NCI-H345 treated with DMSO at 0.1 percent for 48 hours (cell line): ENCODE results near the gene MACIR.
"Not testable (repeated sequence)": the region's sequence is repeated elsewhere in the genome, so short reads cannot be mapped to it uniquely, and the experiment has no call there.

ENCODE experiments used
- DNase-seq: peaks from one replicate; lab custom pipeline; 2025; ENCODE audit not compliant: unreplicated experiment; lab: John Stamatoyannopoulos, UW

MACIR gene, protein sequence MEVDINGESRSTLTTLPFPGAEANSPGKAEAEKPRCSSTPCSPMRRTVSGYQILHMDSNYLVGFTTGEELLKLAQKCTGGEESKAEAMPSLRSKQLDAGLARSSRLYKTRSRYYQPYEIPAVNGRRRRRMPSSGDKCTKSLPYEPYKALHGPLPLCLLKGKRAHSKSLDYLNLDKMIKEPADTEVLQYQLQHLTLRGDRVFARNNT

DNA sequence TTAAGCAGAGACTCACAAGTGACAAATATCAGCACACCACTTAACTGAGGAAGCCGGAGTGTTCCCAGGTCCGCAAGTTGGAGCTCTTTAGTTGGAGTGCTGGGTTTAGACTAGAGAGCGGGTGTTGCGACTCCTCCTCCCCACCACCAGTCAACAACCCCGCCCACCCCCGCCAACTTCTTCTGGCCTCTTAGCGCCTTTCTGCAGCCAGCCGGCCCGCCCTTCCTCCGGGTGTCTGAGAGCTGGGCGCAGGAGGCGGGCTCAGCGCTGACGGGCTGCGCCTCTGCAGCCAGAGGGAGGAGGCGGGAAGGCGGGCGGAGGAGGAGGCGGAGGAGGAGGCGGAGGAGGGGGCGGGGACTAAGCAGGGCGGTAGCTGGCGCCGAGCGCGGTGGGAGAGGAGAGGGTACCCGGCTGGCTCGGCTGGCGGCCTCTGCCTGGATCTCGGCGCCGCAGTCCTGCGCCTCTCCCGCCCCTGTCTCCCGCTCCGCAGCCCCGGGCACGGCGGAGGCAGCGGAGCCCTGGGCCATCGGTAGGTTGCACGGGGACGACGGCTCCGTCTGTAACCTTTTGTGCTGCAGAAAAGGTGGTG is at the start of gene MACIR:
MACIR (plus strand) TSS at position 396 of the 589 bp plus-strand sequence. CDS start 17,157 bp downstream, outside the sequence.
- peak; percentile 69 for DNase-seq

DNA sequence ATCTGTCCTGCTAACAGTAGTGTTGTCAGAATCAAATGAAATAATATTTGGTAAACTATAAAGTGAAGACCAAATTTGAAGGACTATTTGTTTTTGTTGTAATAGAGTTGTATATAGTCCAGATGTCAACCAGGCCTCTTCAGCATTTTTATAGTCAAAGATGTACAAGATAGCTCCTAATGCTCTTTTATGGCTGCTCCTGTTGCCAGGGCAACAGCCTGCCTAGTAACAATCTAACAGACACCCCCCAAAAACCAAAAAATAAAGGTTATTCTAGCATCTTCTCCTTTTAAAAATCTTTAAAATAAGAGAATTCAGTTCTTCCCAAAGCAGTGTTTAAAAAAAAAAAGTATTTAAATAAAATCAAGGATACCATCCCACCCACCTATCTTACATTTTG is 49.5 kb upstream of the MACIR start:
- no peak for DNase-seq

DNA sequence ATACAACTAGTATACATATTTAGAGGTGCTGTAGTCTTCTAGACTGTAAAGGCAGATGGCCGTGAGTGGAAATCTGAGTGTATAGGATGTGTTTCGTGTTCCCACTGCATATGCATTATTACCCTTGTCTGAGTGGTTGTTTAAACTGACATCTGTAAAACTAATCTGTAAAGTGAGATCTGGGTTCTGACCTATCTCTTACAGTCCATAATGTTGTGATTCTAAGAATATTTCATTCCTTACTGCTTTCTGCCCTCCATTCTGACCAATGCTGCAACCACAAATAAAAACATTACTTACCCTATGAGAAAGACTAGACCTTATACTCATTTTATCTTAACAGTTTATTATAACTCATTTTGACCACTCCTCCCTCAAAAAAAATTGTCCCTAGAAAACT is 47.6 kb upstream of the MACIR start:
- no peak for DNase-seq

DNA sequence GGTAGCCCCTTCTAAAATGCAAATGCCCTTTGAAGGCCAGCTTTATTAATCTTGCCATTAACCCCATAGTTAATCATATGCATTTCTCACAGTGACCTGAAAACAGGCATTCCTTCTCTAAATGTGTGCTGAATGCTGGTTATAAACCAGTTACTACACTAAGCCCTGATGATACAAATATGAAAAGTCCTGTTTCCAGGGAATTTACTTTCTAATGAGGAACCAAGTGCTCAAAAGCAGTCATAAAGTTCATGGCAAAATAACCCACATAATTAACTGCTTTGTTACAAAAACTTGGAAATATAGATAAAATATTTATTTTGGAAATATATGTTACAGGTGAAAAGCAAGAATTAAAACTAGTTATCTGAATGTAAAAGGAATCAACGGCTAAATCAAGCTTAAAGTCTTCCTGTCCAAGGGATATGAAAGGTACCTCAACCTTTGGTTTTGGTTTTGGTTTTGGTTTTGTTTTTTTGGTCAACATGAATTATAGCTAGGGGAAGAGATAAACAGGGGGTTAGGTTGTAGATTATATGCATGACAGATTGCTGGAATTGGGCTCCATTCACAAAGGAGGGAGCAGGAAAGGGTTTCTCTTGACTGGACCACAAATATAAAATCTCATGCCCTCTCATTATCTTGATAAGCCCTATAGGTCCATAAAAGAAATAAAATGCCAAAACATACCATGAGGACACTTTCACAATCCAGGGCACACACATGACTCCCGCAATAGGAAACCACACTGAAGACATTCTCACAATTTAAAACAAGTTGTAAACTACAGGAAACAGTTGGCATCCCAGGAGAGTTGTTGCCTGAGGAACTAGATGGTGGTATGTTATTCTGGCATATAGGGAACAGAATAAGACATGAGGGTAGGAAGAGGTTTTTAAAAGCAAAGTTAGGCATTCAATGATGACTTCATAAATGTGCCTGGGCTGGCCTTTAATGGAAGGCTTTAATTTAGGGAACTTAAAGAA is 46.7 kb upstream of the MACIR start:
- no peak for DNase-seq

DNA sequence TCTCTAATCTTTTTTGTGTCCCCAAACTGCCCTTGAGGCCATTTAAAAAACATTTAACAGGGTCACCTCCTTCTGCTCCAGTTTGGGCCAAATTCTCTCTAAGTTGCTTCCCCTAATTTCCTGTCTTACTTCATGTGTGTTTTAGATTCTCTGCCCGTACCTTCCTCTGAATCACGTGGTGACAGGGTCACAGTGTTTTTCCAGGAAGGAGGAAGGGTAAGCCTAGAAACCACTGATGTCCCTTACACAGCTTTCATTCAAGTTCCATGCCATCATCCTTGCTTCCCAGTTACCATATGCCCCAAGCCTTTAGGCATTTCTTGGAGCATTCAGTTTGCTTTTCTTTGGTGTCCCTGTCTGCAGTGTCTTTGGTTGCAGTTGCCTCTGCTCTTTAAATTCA is 42.4 kb upstream of the MACIR start:
- DNase-seq, result no peak

DNA sequence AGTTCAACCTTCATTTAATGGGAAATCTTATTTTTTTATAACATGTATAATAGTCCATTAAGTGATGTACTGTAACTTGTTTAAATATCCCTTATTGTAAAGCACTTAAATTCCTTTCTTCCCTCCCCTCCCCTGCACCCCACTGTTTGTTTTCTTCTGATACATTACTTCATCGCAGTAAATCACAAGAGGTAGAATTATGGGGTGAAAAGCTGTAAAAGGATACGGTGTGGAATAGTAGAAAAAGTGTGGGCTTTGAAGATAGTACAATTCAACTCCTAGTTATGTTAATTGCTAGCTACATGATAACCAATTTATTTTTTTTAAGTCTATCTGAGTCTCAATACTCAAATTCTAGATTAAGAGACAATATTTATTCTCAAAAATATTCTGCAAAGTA is 41.9 kb upstream of the MACIR start:
- no peak for DNase-seq

DNA sequence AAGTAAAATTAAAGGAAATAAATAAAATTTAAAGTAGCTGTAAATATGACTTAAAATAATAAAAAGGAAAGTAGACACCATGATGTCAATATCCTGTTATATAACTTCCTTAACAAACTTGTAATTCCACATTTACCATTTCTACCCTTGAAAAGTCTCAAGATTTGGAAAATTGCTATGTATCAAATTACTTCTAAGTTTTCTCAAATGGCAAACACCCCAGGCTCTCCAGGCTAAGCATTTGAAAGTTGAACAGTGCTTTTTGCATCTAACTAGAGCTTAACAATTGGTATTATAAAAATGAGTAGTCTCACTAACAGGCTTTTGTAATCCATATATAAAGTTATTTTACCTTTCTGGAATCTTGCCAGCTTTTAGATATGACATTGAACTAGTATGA is 41.5 kb upstream of the MACIR start:
- no peak for DNase-seq

DNA sequence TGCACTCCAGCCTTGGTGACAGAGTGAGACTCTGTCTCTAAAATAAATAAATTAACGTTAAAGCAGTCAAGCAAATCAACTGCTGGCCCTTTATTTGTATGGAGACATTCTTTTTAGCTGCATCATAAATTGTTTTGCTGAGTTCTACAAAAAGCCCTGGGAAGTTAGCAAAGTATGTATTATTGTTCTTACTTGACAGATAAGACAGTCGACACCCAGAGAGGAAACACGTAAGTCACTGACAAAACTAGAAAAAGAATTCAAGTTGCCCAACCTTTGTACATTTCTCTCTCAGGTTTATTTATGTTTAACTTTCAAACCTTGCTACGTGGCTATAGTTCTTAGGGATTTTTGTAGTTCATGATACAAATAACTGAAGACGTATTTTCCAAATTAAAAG is 40.4 kb upstream of the MACIR start:
- DNase-seq, result no peak

DNA sequence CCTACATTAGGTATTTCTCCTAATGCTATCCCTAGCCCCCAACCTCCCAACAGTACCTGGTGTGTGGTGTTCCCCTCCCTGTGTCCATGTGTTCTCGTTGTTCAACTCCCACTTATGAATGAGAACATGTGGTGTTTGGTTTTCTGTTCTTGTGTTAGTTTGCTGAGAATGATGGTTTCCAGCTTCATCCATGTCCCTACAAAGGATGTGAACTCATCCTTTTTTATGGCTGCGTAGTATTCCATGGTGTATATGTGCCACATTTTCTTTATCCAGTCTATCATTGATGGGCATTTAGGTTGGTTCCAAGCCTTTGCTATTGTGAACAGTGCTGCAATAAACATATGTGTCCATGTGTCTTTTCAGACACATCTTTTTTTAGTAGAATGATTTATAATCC is 39.5 kb upstream of the MACIR start:
- not testable (repeated sequence) for DNase-seq

DNA sequence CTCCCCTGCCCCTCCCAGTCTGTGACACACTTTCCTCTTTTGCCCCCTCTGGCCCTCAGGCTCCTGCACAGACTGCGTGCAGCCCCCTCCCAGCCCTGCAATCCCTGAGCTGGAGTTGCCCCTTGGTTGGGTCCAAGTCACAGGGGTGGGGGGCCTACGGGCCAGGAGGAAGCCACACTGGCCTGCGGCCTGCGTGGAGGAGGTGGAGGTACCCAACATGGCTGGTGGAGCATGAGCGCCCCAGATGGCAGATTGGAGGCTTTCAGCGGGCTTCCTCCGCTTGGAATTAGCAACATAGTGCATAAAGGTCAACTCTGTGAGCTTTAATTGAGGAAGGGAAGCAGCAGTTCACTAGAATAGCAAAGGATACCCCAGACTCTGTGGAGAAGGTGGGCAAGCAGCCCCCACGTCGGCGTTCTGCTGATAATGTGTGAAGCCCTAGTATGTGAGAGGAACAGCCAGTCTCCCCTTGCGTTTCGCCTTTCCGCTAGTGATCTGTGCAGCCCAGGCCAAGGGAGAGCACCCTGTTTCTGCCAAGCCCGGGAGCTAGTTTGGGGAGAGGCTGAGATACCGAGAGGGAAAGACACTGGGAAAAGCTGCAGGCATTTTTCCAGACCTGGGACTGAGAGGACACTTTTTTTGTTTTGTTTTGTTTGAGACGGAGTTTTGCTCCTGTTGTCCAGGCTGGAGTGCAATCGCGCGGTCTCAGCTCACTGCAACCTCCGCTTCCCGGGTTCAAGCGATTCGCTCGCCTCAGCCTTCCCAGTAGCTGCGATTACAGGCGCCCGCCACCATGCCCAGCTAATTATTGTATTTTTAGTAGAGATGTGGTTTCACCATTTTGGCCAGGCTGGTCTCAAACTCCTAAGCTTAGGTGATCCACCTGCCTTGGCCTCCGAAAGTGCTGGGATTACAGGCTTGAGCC is 35.3 kb upstream of the MACIR start:
- no peak for DNase-seq

DNA sequence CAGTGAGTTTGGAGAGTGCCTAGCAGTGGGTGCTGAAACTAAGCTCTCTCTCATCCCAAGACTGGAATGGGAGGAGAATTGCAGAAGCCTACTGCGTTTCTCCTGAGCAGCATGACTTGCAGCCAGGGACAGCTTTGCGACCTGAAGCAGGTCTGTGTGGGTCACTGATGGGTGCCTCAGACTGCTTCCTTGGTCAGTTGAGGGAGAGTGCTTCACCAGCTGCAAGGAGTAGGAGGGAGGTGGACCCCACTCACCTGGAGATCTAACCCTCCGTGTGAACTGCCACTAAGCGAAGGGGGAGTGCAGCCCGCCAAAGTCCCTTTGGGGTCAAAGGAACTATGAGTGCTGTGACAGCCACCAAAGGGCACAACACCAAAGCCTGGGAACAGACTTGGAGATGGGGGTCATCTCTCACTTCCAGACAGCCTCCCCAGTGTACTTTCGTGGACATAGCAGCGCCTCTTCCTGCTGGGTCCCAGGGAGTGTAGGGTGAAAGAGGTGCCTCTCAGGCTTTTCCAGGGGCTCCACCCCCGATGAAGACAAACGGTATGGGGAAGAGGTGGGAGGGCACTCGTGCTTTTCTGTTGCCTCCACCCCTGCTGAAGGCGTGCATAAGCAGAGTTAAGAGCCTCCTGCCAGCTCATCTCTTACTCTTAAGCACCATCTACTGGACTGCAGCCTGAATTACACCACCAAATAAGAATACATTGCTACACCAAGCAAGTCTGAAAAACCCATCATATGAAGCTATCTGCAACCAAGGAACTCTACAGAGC is 34.3 kb upstream of the MACIR start:
- DNase-seq, result peak; percentile 27

DNA sequence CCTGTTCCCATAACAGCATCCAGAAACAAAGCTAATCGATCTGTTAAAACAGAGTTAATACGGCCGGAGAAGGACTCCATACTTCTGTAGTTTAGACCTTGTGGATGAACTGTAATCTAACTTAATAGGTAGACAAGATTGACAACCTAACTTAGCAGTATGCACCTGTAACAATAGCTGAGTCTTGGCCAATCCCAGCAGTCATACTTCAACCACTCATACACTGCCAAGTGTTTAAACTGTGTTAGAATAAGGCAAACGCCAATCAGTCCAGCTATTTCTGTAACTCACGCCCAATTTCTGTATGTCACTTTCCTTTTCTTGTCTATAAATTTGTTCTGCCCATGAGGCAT is 33.7 kb upstream of the MACIR start:
- no peak for DNase-seq

DNA sequence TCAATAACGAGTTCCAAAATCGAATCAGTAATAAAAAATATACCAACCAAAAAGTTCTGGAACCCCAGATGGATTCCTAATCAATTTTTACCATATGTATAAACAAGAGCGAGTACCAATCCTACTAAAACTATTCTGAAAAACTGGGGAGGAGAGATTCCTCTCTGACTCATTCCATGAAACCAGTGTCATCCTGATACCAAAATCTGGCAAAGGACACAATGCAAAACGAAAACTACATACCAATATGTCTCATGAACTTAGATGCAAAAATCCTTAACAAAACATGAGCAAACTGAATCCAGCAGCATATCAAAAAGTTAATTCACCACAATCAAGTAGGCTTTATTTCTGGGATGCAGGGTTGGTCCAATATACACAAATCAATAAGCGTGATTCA is 30.5 kb upstream of the MACIR start:
- DNase-seq, result no peak

DNA sequence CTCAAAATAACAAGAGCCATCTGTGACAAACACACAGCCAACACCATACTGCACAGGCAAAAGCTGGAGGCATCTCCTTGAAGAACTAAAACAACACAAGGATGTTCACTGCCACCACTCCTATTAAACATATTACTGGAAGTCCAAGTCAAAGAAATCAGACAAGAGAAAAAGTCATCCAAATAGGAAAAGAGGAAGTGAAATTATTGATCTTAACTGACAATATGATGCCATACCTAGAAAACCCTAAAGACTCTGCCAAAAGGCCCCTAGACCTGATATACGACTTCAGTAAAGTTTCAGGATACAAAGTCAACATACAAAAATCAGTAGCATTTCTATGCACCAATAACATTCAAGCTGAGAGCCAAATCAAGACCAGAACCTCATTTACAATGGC is 30.0 kb upstream of the MACIR start:
- DNase-seq, result no peak

DNA sequence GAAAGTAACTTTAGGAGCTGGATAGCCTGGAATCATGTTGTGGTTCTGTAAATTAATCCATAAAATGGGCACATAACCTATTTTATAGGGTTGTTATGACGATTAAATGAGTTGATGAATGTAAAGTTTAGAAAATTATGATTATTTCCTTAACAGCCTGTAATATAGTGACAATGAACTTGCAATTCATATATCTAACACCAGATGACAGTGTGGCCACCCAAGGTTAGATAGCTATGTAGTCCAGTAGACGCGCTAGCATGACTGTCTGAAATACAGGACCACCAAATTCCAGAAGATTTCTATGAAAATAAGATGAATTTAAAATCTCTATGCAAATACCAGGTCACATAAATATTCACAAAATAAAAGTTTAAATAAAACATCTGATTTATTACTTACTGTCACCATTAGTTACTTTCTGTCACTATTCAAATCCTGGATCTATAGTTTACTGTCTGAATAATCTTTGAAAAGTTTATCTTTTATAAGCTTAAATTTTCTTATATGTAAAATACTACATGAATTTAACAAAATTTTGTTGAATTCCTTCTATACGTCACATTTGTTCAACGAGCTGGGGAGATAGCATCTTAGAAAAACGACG is 26.1 kb upstream of the MACIR start:
- peak; percentile 2 for DNase-seq

DNA sequence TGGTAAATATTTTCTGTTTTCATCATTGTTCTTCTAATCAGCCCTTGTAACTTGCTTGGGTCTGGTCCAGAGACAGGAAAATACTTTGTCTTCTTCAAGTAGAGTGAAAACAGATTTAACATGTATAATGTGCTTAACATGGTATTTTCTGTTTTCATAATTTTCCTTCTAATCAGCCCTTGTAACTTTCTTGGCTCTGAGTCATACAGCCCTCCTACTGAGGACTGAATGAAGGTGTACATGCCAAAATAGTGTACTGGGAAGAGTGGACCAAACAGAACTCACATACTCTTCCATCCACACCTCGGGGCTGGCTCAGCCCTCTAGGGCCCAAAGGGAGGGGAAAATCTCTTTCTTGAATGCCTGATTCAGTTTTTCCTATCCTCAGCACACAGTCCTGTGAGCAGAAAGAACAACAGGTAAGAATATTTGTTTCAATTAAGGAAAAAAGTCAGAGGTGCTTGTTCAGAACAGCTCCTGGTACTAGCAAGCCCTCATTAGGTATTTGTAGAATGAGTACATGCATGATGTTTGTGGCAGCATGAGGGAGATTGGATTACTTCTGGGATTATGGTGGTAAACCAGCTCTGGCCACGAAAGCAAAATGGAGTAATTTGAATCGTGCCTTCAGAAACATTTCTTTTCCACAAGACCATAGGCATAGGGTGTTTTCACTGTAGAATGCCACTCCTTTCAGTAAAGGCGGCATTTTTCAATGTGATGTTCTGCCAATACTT is 24.2 kb upstream of the MACIR start:
- peak; percentile 2 for DNase-seq

DNA sequence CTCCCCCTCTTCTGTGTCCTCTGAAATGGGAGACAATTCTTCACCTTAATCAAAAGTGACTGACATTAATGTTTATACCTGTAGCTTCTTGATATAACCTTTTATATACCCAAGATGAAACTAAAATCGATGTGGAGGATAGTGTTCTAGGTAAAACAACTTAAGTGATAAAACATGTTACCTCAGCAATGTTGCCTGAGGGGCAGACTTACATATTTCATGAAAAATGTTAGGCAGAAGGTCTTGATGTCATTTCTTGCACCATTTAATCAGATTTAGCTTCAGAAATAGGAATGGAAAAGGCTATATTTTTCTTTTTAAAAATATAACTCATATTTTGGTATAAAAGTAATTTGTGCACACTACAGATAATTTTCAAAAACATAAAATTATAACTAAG is 22.7 kb upstream of the MACIR start:
- DNase-seq, result no peak

DNA sequence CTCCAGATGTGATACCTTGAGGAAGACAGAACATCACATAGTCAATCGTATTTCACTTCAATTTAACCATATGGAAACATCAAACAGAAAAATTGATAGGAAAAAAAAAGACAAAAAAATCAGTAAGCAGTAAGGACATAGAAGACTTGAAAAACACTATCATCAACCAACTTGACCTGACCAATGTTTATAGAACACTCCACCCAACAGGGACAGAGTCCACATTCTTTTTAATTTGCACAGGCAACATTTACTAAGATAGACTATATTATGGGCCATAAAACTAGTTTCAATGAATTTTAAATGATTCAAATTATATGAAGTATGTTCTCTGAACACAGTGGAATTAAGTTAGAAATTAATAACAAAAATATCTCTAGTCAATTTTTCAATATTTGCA is 20.8 kb upstream of the MACIR start:
- DNase-seq, result no peak

DNA sequence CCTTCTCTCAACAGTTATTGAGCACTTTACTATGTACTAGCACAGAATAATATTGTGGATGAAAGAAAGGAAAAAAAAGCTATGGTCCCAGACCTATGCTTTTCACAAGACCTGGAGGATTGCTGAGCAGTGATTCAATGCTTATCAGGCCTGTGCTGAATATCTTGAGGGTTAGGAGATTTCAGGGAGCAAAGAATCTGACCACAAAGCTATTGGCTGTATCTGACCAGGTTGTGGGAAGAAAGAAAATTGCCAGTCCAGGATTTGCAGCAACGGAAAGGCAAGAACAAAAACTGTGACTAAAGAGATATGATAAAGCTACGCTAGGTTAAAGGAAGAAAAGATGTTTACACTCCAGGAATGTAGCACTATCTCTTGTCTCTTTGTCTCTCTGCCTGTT is 14.9 kb upstream of the MACIR start:
- no peak for DNase-seq
